ENCODE results near the gene SMYD2. TPM values are rescaled to one million over a fixed set of nuclear protein-coding genes. Genes with fewer than 3 reads are reported as not detected.

The SMYD2 gene
- total RNA-seq, 2 experiments from 2014 or later: 20.8 to 26.5 TPM

GRCh38 chr1:214342525-214342924, 61.6 kb downstream of the SMYD2 start:
- H3K9me3 ChIP-seq (ENCODE audit: low read length): peaks cover 10% of the 10 kb centered on the region; the same call in 1 of the 2 replicates
- no peaks in the 10 kb centered on the region for H4K20me1 ChIP-seq (ENCODE audit: insufficient read depth, low read length)
- CTCF ChIA-PET (ENCODE audit: unreplicated experiment): no interaction called here
- DNase-seq (ENCODE audit: low spot score): no peak
- H3K4me1 ChIP-seq (ENCODE audit: insufficient read depth, low read length, poor library complexity, severe bottlenecking): no peaks in the 10 kb centered on the region
- no peak for TF ChIP-seq CTCF (conservative IDR thresholded peaks at IDR 0.05; ENCODE audit: low read length)
- no peak for TF ChIP-seq EZH2phosphoT487 (IDR thresholded peaks at IDR 0.05; ENCODE audit: borderline replicate concordance, low read depth, low read length)
- no peaks in the 10 kb centered on the region for H3K79me2 ChIP-seq (ENCODE audit: insufficient read depth, low read depth, low read length)
- H3K9me2 ChIP-seq (ENCODE audit: insufficient read depth, low read length): no peaks in the 10 kb centered on the region
- BruUV-seq (replicated peaks): no TSS peak
- no peak overlapping the region for H3K4me2 ChIP-seq (ENCODE audit: low read length)
- POLR2A ChIA-PET: no interaction called here
- no peak overlapping the region for H3K27ac ChIP-seq (ENCODE audit: low read depth, low read length, poor library complexity, severe bottlenecking)
- H3K4me3 ChIP-seq (ENCODE audit: low read depth, low read length, poor library complexity, severe bottlenecking): no peak overlapping the region
- intact Hi-C loops (cut with micrococcal nuclease; ENCODE audit: unreplicated experiment): no loop called here
- no peak overlapping the region for H2AFZ ChIP-seq (ENCODE audit: low read length)
- H3K36me3 ChIP-seq (ENCODE audit: insufficient read depth, low read length): no peaks in the 10 kb centered on the region

- intact Hi-C loops (cut with micrococcal nuclease; ENCODE audit: unreplicated experiment): no loop called here
- H2AFZ ChIP-seq (ENCODE audit: low read length): no peak overlapping the region
- no TSS peak for BruUV-seq (replicated peaks)
- H3K36me3 ChIP-seq (ENCODE audit: insufficient read depth, low read length): no peaks in the 10 kb centered on the region
- ChIA-PET POLR2A (interaction anchor here (0.6 kb wide), 2 partner anchors 9 to 1136 kb away, joined by 3 read pairs; no protein-coding TSS in a partner anchor), CTCF (ENCODE audit: unreplicated experiment) (no interaction called here)
- no peaks in the 10 kb centered on the region for H4K20me1 ChIP-seq (ENCODE audit: insufficient read depth, low read length)
- H3K9me3 ChIP-seq (ENCODE audit: low read length): peaks cover 10% of the 10 kb centered on the region; the same call in 1 of the 2 replicates
- DNase-seq (ENCODE audit: low spot score): no peak
- no peak overlapping the region for H3K27ac ChIP-seq (ENCODE audit: low read depth, low read length, poor library complexity, severe bottlenecking)
- H3K9me2 ChIP-seq (ENCODE audit: insufficient read depth, low read length): no peaks in the 10 kb centered on the region
- TF ChIP-seq EZH2phosphoT487 (IDR thresholded peaks at IDR 0.05; ENCODE audit: borderline replicate concordance, low read depth, low read length): no peak
- H3K4me3 ChIP-seq (ENCODE audit: low read depth, low read length, poor library complexity, severe bottlenecking): no peak overlapping the region
- no peaks in the 10 kb centered on the region for H3K79me2 ChIP-seq (ENCODE audit: insufficient read depth, low read depth, low read length)
- no peak overlapping the region for H3K4me2 ChIP-seq (ENCODE audit: low read length)
- no peaks in the 10 kb centered on the region for H3K4me1 ChIP-seq (ENCODE audit: insufficient read depth, low read length, poor library complexity, severe bottlenecking)
These were observed 63.9 kb downstream of the SMYD2 start for GRCh38 chr1:214344897-214345296.

GRCh38 chr1:214349008-214349407, 68.0 kb downstream of the SMYD2 start:
- H3K4me3 ChIP-seq (ENCODE audit: low read depth, low read length, poor library complexity, severe bottlenecking): no peak overlapping the region
- no peak for DNase-seq (ENCODE audit: low spot score)
- no TSS peak for BruUV-seq (replicated peaks)
- peaks cover 10% of the 10 kb centered on the region; the same call in 1 of the 2 replicates for H3K9me3 ChIP-seq (ENCODE audit: low read length)
- intact Hi-C loops (cut with micrococcal nuclease; ENCODE audit: unreplicated experiment): no loop called here
- no peaks in the 10 kb centered on the region for H3K36me3 ChIP-seq (ENCODE audit: insufficient read depth, low read length)
- no peaks in the 10 kb centered on the region for H3K79me2 ChIP-seq (ENCODE audit: insufficient read depth, low read depth, low read length)
- POLR2A ChIA-PET: interaction anchor here (1.3 kb wide), 1 partner anchor 8 kb away, joined by 3 read pairs; no protein-coding TSS in a partner anchor
- CTCF ChIA-PET (ENCODE audit: unreplicated experiment): no interaction called here
- no peak overlapping the region for H3K4me2 ChIP-seq (ENCODE audit: low read length)
- H3K27ac ChIP-seq (ENCODE audit: low read depth, low read length, poor library complexity, severe bottlenecking): no peak overlapping the region
- TF ChIP-seq EZH2phosphoT487 (IDR thresholded peaks at IDR 0.05; ENCODE audit: borderline replicate concordance, low read depth, low read length) (no peak), CTCF (conservative IDR thresholded peaks at IDR 0.05; ENCODE audit: low read length) (no peak)
- H3K4me1 ChIP-seq (ENCODE audit: insufficient read depth, low read length, poor library complexity, severe bottlenecking): no peaks in the 10 kb centered on the region
- no peaks in the 10 kb centered on the region for H3K9me2 ChIP-seq (ENCODE audit: insufficient read depth, low read length)
- no peaks in the 10 kb centered on the region for H4K20me1 ChIP-seq (ENCODE audit: insufficient read depth, low read length)
- H2AFZ ChIP-seq (ENCODE audit: low read length): no peak overlapping the region

Data from OCI-LY7 (cell line).